ENCODE results near the gene SMIM36.

DNA sequence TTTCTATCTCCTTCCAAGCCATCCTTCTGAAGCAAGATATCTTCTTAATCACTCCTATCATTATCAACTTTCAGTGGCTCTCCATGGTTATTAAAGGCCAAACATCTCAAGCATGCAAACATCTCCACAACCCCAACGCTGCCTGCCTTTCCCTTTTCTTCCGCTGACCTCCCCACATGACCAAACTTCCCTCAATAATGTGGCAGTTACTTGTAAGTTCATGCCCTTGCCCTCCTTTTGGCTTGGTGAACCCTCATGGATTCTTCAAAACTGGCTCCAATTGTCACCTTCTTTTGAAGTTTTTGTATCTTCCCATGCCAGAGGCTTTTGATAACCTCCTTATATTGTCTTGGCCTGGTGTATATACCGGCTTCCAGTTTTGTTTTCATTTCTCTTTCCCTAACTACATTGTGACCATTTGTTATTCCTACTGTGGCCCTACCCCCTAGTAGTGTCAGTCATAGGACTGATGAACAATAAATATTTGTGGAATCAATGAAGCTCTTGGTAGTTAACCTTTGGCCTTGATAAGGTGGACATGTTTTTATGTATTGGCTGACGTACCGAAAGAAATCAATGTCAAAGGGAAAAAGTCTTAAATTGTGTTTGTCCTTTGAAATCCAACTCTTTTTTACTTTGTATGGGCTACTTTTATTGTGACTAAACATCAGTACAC, 19.9 kb upstream of the SMIM36 start:
- TF ChIP-seq, protein P1, sequence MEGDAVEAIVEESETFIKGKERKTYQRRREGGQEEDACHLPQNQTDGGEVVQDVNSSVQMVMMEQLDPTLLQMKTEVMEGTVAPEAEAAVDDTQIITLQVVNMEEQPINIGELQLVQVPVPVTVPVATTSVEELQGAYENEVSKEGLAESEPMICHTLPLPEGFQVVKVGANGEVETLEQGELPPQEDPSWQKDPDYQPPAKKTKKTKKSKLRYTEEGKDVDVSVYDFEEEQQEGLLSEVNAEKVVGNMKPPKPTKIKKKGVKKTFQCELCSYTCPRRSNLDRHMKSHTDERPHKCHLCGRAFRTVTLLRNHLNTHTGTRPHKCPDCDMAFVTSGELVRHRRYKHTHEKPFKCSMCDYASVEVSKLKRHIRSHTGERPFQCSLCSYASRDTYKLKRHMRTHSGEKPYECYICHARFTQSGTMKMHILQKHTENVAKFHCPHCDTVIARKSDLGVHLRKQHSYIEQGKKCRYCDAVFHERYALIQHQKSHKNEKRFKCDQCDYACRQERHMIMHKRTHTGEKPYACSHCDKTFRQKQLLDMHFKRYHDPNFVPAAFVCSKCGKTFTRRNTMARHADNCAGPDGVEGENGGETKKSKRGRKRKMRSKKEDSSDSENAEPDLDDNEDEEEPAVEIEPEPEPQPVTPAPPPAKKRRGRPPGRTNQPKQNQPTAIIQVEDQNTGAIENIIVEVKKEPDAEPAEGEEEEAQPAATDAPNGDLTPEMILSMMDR (IDR thresholded peaks at IDR 0.05 in 4 of 5, conservative IDR thresholded peaks at IDR 0.05 in 1 of 5) = no peak
- TF ChIP-seq POLR2A (IDR thresholded peaks at IDR 0.05) = no peak
